ENCODE results near the gene THAP4. TPM values are rescaled to one million over a fixed set of nuclear protein-coding genes. Genes with fewer than 3 reads are reported as not detected.

Gene THAP4
- total RNA-seq, 1 donor from 2014 or later = 29.1 TPM

- no peak for ATAC-seq
- no peak for DNase-seq (ENCODE audit: low spot score)
Observed at GRCh38 chr2:241553512-241553830, 83.5 kb downstream of the THAP4 start.

GRCh38 chr2:241551998-241552737, 84.8 kb downstream of the THAP4 start:
- DNase-seq (ENCODE audit: low spot score) (no peak), ATAC-seq (peak; percentile 38)

- DNase-seq (ENCODE audit: low spot score) = no peak
- no peak for ATAC-seq
Observed at GRCh38 chr2:241551599-241551997, 85.4 kb downstream of the THAP4 start.

GRCh38 chr2:241550616-241551580, 86.1 kb downstream of the THAP4 start:
- ATAC-seq (no peak), DNase-seq (ENCODE audit: low spot score) (no peak)

- no peak for ATAC-seq
- no peak for DNase-seq (ENCODE audit: low spot score)
Observed at GRCh38 chr2:241548451-241548835, 88.5 kb downstream of the THAP4 start.

GRCh38 chr2:241547781-241548450, 89.0 kb downstream of the THAP4 start:
- no peak for DNase-seq (ENCODE audit: low spot score)
- ATAC-seq = no peak

GRCh38 chr2:241546771-241547498, 90.0 kb downstream of the THAP4 start:
- ATAC-seq = no peak
- DNase-seq (ENCODE audit: low spot score) = no peak

- no peak for ATAC-seq
- DNase-seq (ENCODE audit: low spot score) = no peak
Observed at GRCh38 chr2:241545523-241546473, 91.2 kb downstream of the THAP4 start.

- ATAC-seq = no peak
- DNase-seq (ENCODE audit: low spot score) = no peak
Observed at GRCh38 chr2:241545106-241545505, 91.9 kb downstream of the THAP4 start.

GRCh38 chr2:241542278-241542605, 94.7 kb downstream of the THAP4 start:
- peak; percentile 57 for ATAC-seq

GRCh38 chr2:241541564-241542277, 95.2 kb downstream of the THAP4 start:
- ATAC-seq (peak; percentile 52), DNase-seq (ENCODE audit: low spot score) (no peak)

More at GRCh38 chr2:241542278-241542605, 94.7 kb downstream of the THAP4 start:
- DNase-seq (ENCODE audit: low spot score) = no peak

- peak; percentile 68 for ATAC-seq
- DNase-seq (ENCODE audit: low spot score) = no peak
Observed at GRCh38 chr2:241540771-241541561, 96.0 kb downstream of the THAP4 start.

- DNase-seq (ENCODE audit: low spot score) = no peak
- ATAC-seq = no peak
Observed at GRCh38 chr2:241540401-241540770, 96.6 kb downstream of the THAP4 start.

- ATAC-seq (no peak), DNase-seq (ENCODE audit: low spot score) (no peak)
Observed at GRCh38 chr2:241539616-241540374, 97.2 kb downstream of the THAP4 start.

- no peak for ATAC-seq
- DNase-seq (ENCODE audit: low spot score) = no peak
Observed at GRCh38 chr2:241538838-241539615, 97.9 kb downstream of the THAP4 start.

- ATAC-seq (no peak), DNase-seq (ENCODE audit: low spot score) (no peak)
Observed at GRCh38 chr2:241535871-241536655, 100.9 kb downstream of the THAP4 start.
